ENCODE measurements around the gene NOP9. TPM values are rescaled to one million over a fixed set of nuclear protein-coding genes. Genes with fewer than 3 reads are reported as not detected.
"Not testable (repeated sequence)": the region's sequence is repeated elsewhere in the genome, so short reads cannot be mapped to it uniquely, and the experiment has no call there.

Gene NOP9
- polyA plus RNA-seq, 1 donor from 2014 or later, result 1.6 TPM

DNA sequence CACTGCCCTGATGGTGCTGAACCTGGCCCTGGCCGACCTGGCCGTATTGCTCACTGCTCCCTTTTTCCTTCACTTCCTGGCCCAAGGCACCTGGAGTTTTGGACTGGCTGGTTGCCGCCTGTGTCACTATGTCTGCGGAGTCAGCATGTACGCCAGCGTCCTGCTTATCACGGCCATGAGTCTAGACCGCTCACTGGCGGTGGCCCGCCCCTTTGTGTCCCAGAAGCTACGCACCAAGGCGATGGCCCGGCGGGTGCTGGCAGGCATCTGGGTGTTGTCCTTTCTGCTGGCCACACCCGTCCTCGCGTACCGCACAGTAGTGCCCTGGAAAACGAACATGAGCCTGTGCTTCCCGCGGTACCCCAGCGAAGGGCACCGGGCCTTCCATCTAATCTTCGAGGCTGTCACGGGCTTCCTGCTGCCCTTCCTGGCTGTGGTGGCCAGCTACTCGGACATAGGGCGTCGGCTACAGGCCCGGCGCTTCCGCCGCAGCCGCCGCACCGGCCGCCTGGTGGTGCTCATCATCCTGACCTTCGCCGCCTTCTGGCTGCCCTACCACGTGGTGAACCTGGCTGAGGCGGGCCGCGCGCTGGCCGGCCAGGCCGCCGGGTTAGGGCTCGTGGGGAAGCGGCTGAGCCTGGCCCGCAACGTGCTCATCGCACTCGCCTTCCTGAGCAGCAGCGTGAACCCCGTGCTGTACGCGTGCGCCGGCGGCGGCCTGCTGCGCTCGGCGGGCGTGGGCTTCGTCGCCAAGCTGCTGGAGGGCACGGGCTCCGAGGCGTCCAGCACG, 16.4 kb downstream of the NOP9 start:
- no peaks in the 10 kb centered on the region for H3K9me3 Mint-ChIP-seq
- peak overlapping the region in 1 of 3 donors; percentile 88 for H3K27ac Mint-ChIP-seq
- no peak overlapping the region for H3K4me3 Mint-ChIP-seq
- H3K4me1 Mint-ChIP-seq, result peaks cover 4 to 28% (median 21%) of the 10 kb centered on the region in 3 donors
- no peaks in the 10 kb centered on the region for H3K27me3 Mint-ChIP-seq
- no peaks in the 10 kb centered on the region for H3K36me3 Mint-ChIP-seq

DNA sequence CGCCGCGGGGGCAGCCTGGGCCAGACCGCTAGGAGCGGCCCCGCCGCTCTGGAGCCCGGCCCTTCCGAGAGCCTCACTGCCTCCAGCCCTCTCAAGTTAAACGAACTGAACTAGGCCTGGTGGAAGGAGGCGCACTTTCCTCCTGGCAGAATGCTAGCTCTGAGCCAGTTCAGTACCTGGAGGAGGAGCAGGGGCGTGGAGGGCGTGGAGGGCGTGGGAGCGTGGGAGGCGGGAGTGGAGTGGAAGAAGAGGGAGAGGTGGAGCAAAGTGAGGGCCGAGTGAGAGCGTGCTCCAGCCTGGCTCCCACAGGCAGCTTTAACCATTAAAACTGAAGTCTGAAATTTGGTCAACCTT, 16.9 kb downstream of the NOP9 start:
- no peak overlapping the region for H3K4me3 Mint-ChIP-seq
- peaks cover 4 to 28% (median 21%) of the 10 kb centered on the region in 3 donors for H3K4me1 Mint-ChIP-seq
- H3K36me3 Mint-ChIP-seq, result no peaks in the 10 kb centered on the region
- H3K9me3 Mint-ChIP-seq, result no peaks in the 10 kb centered on the region
- no peak overlapping the region for H3K27ac Mint-ChIP-seq
- no peaks in the 10 kb centered on the region for H3K27me3 Mint-ChIP-seq

DNA sequence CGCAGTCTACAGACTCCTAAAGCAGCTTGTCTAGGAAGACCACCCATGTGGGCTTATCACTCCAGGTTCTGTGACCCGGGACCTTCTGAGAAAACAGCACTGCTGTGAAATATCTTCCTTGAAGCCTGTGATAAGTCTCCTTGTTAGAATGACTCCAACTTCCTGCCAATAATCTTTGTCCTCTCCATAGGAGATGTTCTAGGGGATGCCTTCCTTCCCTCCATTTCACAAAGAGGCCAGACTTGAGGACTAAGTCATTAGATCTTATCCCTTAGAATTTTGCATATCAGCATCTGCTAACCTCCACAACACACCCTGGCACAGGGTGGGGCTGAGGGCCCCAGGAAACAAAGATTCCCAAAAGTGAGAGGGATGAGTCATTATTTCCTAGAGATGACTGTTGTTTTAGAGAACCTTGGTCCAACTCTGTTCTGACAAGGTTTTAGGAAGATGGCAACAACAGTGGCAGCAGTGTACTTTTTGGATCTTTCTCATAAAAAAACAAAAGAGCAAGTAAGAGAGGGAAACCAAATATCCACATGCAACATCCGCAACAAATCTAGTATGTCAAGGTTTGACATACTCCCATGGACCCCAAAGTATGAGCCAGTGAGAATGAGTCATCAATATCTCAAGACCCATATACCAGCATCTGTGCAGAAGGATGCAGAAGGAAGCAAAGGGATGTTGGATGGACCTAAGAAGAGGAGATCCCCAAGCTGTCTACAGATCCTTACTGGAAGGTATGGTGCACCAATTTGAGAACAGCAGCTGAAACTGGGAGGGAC, 17.7 kb downstream of the NOP9 start:
- no peaks in the 10 kb centered on the region for H3K9me3 Mint-ChIP-seq
- H3K36me3 Mint-ChIP-seq, result no peaks in the 10 kb centered on the region
- no peak overlapping the region for H3K4me3 Mint-ChIP-seq
- H3K27ac Mint-ChIP-seq, result no peak overlapping the region
- no peaks in the 10 kb centered on the region for H3K27me3 Mint-ChIP-seq
- peaks cover 1 to 20% (median 14%) of the 10 kb centered on the region in 3 donors for H3K4me1 Mint-ChIP-seq

DNA sequence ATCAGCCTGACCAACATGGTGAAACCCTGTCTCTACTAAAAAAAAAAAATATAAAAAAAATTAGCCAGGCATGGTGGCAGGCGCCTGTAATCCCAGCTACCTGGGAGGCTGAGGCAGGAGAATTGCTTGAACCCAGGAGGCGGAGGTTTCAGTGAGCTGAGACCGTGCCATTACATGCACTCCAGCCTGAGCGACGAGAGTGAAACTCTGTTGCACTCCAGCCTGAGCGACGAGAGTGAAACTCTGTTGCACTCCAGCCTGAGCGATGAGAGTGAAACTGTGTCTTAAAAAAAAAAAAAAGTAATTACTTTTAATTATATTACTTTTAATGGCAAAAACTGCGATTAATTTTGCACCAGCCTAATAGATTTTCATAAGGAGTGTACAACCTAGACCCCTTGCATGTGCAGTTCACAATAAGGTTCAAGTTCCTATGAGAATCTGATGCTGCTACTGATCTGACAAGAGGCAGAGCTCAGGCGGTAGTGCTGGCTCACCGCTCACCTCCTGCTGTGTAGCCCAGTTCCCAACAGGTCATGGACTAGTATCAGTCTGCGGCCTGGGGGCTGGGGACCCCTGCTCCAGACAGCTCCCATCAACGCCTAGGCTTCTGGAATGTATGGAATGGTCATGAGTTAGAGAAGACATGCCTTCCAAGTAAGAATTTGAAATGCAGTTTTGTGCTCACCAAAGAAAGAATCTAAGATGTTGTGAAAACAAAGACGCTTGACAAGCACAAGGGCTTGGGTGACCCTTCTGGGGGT, 21.7 kb downstream of the NOP9 start:
- Mint-ChIP-seq H3K4me3 (no peak overlapping the region), H3K27me3 (no peaks in the 10 kb centered on the region), H3K36me3 (no peaks in the 10 kb centered on the region), H3K9me3 (no peaks in the 10 kb centered on the region), H3K27ac (no peak overlapping the region), H3K4me1 (peaks cover 0 to 2% (median 0%) of the 10 kb centered on the region in 3 donors)

DNA sequence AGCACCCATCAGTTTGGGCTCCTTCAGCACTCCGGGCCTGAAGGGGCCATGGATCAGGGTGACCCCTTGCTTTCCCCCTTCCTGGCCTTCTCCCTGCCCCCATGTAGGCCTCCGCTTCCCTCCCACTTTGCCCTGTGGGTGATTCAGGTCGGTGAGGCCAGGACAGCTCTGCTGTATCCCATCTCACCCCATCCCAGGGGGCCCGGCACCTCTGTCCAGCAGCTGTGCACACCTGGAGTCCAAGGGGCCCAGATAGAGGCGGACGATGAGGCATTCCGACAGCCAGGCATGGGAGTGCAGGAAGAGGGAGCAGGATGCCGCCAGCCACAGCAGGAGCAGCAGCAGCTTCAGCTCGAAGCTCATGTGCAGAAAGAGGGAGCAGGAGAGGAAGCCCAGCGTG, 23.0 kb downstream of the NOP9 start:
- Mint-ChIP-seq H3K4me3 (no peak overlapping the region), H3K4me1 (peaks cover 0 to 4% (median 0%) of the 10 kb centered on the region in 3 donors), H3K9me3 (no peaks in the 10 kb centered on the region), H3K27ac (peak overlapping the region in 1 of 3 donors; percentile 74), H3K27me3 (peaks cover 3% of the 10 kb centered on the region), H3K36me3 (no peaks in the 10 kb centered on the region)

DNA sequence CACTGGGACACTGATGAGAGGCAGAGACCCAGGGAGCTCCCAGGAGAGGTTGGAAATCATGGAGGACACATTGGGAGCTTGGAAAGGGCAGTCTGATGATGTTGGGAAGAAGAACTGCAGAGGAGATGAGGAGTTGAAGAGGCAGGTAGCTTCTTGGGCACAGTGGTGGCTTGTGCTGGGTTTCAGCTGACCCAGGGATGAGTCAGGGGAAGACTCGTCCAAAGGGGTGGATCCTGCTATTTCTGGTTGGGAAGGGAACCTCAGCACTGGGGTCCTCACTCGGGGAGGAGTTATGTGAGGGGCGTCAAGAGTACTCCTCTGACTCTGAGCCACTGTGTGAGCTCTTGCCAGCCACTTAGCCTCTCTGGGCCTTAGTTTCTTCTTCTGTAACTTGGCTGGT, 23.7 kb downstream of the NOP9 start:
- H3K4me1 Mint-ChIP-seq, result peaks cover 0 to 4% (median 2%) of the 10 kb centered on the region in 3 donors
- no peaks in the 10 kb centered on the region for H3K36me3 Mint-ChIP-seq
- H3K9me3 Mint-ChIP-seq, result no peaks in the 10 kb centered on the region
- no peak overlapping the region for H3K4me3 Mint-ChIP-seq
- H3K27ac Mint-ChIP-seq, result no peak overlapping the region
- H3K27me3 Mint-ChIP-seq, result peaks cover 3% of the 10 kb centered on the region

DNA sequence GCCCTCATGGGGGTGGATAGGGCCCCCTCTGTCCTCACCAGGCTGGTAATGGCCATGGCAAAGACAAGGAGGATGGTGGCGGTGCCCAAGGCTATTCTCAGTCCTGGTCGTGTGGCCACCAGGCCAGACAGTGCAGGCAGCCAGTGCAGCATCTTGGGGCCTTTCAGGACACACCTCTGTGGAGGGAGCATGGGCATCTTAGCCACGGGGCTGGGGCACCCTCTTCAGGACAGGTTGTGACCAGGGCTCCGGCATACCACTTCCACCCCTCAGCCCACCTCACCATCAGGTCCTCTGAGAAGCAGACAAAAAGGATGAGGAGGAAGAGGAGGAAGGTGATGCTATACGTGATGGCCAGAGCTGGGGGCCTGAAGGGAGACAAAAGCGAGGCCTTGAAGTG, 24.4 kb downstream of the NOP9 start:
- Mint-ChIP-seq H3K4me3 (no peak overlapping the region), H3K27me3 (peaks cover 3% of the 10 kb centered on the region), H3K4me1 (peaks cover 0 to 4% (median 3%) of the 10 kb centered on the region in 3 donors), H3K27ac (no peak overlapping the region), H3K36me3 (no peaks in the 10 kb centered on the region), H3K9me3 (no peaks in the 10 kb centered on the region)

DNA sequence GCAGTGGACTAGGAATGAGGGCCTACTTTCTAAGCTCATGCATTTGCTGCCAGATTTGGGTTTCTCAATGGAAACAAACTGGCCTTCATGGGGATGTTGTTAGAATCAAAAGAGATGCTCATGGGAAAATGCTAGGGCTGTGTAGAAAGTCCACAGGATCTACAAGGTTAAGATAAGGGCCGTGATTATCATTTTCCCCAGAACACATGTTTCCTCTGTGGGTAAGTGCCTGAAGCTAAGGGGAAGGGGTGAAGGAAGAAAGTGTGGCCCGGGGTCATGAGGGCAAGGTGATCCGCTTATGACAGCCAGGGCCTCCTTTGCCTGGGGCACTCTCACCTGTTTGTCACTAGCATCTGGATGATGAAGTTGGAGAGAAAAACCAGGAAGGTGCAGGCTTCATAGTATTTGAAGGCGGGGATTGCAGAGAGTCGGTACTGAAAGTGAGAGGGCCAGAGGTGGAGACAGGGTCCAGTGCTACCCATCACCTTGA, 25.4 kb downstream of the NOP9 start:
- Mint-ChIP-seq H3K4me3 (no peak overlapping the region), H3K27ac (peak overlapping the region in 1 of 3 donors; percentile 7), H3K27me3 (peaks cover 3% of the 10 kb centered on the region), H3K9me3 (no peaks in the 10 kb centered on the region), H3K4me1 (peaks cover 0 to 4% (median 3%) of the 10 kb centered on the region in 3 donors), H3K36me3 (no peaks in the 10 kb centered on the region)

DNA sequence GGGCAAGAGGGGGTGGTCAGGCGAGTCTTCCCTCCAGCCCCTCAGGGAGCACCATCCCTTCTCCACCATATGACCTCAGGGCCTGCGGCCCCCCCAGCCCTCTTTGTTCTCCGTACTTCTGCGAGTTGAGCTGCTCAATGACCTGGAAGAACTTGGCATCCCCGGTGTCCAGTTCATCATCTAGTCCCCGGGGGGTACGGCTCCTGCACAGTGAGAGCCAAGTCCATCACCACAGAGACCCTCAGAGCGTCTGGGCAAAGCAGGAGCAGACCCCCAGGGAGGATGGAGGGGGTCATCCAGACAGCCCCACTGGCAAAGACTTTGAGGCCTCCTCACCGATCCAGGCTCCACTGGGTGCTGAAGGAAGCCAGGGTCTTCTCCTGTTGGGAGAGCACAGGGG, 26.3 kb downstream of the NOP9 start:
- no peak overlapping the region for H3K4me3 Mint-ChIP-seq
- no peaks in the 10 kb centered on the region for H3K9me3 Mint-ChIP-seq
- H3K27ac Mint-ChIP-seq, result peak overlapping the region in 1 of 3 donors; percentile 40
- peaks cover 3% of the 10 kb centered on the region for H3K27me3 Mint-ChIP-seq
- H3K36me3 Mint-ChIP-seq, result no peaks in the 10 kb centered on the region
- H3K4me1 Mint-ChIP-seq, result peaks cover 0 to 8% (median 3%) of the 10 kb centered on the region in 3 donors

DNA sequence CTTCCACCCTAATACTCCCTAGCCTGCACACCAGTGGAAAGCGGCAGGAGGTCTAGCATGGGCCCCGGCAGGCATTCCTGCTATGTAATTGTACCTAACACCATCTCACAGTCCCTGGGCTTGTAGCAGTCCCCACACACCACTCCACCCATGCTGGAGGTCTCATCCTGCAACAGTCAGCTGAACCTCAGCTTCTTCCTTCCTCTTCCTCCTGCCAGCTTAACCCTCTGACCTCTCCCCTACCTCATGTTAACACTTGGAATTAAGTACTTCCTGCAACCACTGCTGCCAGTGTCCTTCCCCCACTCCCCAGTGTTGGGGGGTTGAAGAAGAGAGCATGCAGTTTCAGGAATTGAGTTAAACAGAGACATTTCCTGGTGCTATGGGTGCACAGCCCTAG, 27.7 kb downstream of the NOP9 start:
- H3K4me3 Mint-ChIP-seq, result no peak overlapping the region
- H3K36me3 Mint-ChIP-seq, result no peaks in the 10 kb centered on the region
- peaks cover 4 to 11% (median 9%) of the 10 kb centered on the region in 3 donors for H3K4me1 Mint-ChIP-seq

DNA sequence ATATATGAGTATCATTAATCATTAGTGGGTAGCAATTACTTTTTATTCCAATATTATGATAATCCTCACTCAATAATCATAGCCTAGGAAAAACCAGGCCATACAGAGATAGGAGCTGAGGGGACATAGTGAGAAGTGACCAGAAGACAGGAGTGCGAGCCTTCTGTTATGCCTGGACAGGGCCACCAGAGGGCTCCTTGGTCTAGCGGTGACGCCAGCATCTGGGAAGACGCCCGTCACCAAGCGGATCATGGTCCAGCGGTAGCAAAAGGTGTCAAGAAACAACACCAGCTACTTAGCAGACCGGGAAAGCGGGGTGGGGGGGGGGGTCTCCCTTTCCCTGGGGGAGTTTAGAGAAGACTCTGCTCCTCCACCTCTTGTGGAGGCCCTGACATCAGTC, 28.3 kb downstream of the NOP9 start:
- Mint-ChIP-seq H3K4me3 (peak overlapping the region in 1 of 4 donors; percentile 32), H3K4me1 (peaks cover 6 to 15% (median 10%) of the 10 kb centered on the region in 3 donors), H3K27me3 (peaks cover 12% of the 10 kb centered on the region)
- not testable (repeated sequence) for H3K9me3 Mint-ChIP-seq, H3K36me3 Mint-ChIP-seq, H3K27ac Mint-ChIP-seq

More for the DNA sequence above, 27.7 kb downstream of the NOP9 start:
- no peaks in the 10 kb centered on the region for H3K9me3 Mint-ChIP-seq
- H3K27ac Mint-ChIP-seq, result peak overlapping the region in 1 of 3 donors; percentile 69
- peaks cover 6% of the 10 kb centered on the region for H3K27me3 Mint-ChIP-seq

DNA sequence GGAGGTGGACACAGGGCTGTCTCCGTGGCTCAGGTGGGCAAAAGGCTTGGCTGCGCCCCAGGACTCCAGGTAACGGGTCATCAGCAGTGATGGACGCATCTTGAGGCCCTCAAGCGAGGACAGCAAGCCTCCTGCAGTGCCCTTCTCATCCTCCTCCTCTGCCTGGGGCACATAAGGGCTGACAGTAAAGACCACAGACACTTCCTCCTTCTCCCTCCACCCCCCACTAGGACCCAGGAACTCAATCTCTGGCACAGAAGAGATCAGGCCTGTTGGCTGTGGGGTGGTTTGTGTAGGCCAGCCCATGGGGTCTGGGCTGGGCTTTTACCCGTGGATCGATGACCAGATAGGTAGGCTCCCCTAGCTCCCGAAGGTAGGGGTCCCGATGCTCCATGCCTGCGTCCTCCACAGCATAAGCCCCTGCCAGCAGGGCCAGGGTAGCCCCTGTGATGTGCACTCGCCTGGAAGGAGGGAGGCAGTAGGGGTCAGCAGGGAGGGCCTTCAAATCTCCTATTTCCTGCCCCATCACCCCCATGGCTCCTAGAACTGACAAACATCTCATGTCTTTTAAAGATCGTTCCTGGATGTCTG, 29.5 kb downstream of the NOP9 start:
- H3K4me3 Mint-ChIP-seq, result peak overlapping the region in 1 of 4 donors; percentile 63
- H3K36me3 Mint-ChIP-seq, result no peaks in the 10 kb centered on the region
- H3K9me3 Mint-ChIP-seq, result no peaks in the 10 kb centered on the region
- H3K4me1 Mint-ChIP-seq, result peaks cover 6 to 17% (median 13%) of the 10 kb centered on the region in 3 donors
- H3K27ac Mint-ChIP-seq, result no peak overlapping the region
- peaks cover 23% of the 10 kb centered on the region for H3K27me3 Mint-ChIP-seq

DNA sequence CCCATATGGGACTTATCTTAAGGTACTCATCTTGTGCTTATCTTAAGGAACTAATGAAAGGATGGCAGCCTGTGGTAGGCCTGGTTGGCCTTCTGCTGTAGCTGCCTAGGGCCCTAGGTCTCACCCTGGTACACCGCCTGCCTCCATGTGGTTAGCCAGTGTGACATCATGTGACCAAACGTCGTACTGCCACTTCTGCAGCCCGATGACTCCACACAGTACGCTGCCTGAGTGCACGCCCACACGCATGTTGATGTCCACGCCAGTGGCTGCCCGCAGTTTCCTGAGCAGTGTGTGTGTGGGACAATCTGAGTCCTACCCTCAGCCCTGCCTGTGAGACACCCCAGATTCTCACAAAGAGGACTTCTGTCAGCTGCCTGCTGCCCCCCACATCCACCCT, 30.1 kb downstream of the NOP9 start:
- no peaks in the 10 kb centered on the region for H3K36me3 Mint-ChIP-seq
- no peaks in the 10 kb centered on the region for H3K9me3 Mint-ChIP-seq
- H3K4me3 Mint-ChIP-seq, result peak overlapping the region in 3 of 4 donors; percentile 51 to 63 (median 58)
- peaks cover 26% of the 10 kb centered on the region for H3K27me3 Mint-ChIP-seq
- peak overlapping the region in 1 of 3 donors; percentile 58 for H3K27ac Mint-ChIP-seq
- peaks cover 6 to 17% (median 15%) of the 10 kb centered on the region in 3 donors for H3K4me1 Mint-ChIP-seq

DNA sequence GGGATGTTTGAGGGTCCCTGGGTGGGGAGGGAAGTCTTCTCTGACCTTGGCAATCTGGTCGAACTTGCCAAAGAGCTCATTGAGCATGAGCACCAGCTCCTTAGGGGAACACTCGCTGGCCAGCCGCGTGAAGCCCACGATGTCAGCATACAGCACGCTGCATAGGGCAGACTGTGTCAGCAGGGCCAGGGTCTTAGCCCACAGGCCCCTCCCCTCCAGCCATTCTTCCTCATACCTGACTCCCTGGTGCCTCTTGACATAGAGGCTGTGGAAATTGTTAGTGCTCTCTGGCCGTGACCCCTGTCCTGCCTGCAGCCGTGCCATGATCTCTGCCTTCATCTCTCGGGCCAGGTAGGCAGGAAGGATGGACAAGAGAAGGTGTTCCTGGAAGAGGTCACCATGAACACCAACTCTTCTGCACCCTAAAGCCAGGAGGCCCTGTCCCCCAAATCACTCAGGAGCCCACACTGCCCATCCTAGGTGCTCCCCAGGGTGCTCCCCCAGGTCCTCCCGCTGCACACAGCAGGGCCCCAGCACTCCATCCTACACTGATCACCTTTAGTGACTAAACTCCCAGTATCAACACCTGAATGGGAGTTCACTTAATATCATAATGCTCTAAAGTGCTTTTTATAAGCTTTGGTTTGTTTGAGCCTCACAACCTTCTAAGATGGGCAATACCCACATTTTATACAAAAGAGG, 31.5 kb downstream of the NOP9 start:
- H3K4me3 Mint-ChIP-seq, result no peak overlapping the region
- H3K27me3 Mint-ChIP-seq, result peaks cover 31% of the 10 kb centered on the region
- peak overlapping the region in 2 of 3 donors; percentile 54 to 58 for H3K27ac Mint-ChIP-seq
- H3K4me1 Mint-ChIP-seq, result peaks cover 6 to 19% (median 17%) of the 10 kb centered on the region in 3 donors
- peaks cover 4% of the 10 kb centered on the region for H3K36me3 Mint-ChIP-seq
- H3K9me3 Mint-ChIP-seq, result no peaks in the 10 kb centered on the region

All from IgD-negative memory B cell (primary cell).